OCI-LY1 (cell line): ENCODE results near the gene GXYLT1.

Experiments
- H2AFZ ChIP-seq: fragments of 200-600 bp; sonication (generic), shearing (Covaris generic); 2 replicates; pipeline ENCODE4 v1.6.0; 2014; ENCODE audit warnings: antibody characterized with exemption, mild to moderate bottlenecking, low read length
- H3F3A ChIP-seq: fragments of 200-600 bp; sonication (generic), shearing (Covaris generic); 2 replicates; pipeline ENCODE4 v1.6.0; 2014; ENCODE audit warnings: mild to moderate bottlenecking, antibody characterized with exemption, low read length, moderate library complexity; ENCODE audit not compliant: insufficient read depth
- H3K27ac ChIP-seq: fragments of 200-600 bp; sonication (generic); 2 replicates; pipeline ENCODE4 v1.5.1; 2014; ENCODE audit warnings: low read length, mixed run types, mild to moderate bottlenecking, low read depth; ENCODE audit not compliant: poor library complexity, severe bottlenecking
- H3K27me3 ChIP-seq: fragments of 200-600 bp; sonication (generic); 2 replicates; pipeline ENCODE4 v1.6.0; 2014; ENCODE audit warnings: antibody characterized with exemption, mild to moderate bottlenecking, low read length, moderate library complexity; ENCODE audit not compliant: insufficient read depth
- H3K36me3 ChIP-seq: fragments of 200-600 bp; sonication (generic); 2 replicates; pipeline ENCODE4 v1.6.1; 2014; ENCODE audit warnings: mild to moderate bottlenecking, antibody characterized with exemption, low read length, moderate library complexity, mixed read lengths; ENCODE audit not compliant: insufficient read depth
- H3K4me1 ChIP-seq: fragments of 200-600 bp; sonication (generic); 2 replicates; pipeline ENCODE4 v1.5.1; 2014; ENCODE audit warnings: mild to moderate bottlenecking, low read length, moderate library complexity; ENCODE audit not compliant: insufficient read depth, severe bottlenecking
- H3K4me2 ChIP-seq: fragments of 200-600 bp; sonication (generic), shearing (Covaris generic); 2 replicates; pipeline ENCODE4 v1.6.1; 2014; ENCODE audit warnings: low read length
- H3K4me3 ChIP-seq: fragments of 200-600 bp; sonication (generic); 2 replicates; pipeline ENCODE4 v1.5.1; 2014; ENCODE audit warnings: low read length, low read depth, mild to moderate bottlenecking, mixed read lengths; ENCODE audit not compliant: poor library complexity, severe bottlenecking
- H3K79me2 ChIP-seq: fragments of 200-600 bp; shearing (Covaris generic); 2 replicates; pipeline ENCODE4 v1.6.1; 2016; ENCODE audit warnings: mixed run types, low read length, mixed read lengths; ENCODE audit not compliant: insufficient read depth
- H3K9ac ChIP-seq: fragments of 200-600 bp; sonication (generic), shearing (Covaris generic); 2 replicates; pipeline ENCODE4 v1.6.1; 2014; ENCODE audit warnings: mild to moderate bottlenecking, low read length, mixed read lengths
- H3K9me2 ChIP-seq: fragments of 200-600 bp; sonication (generic), shearing (Covaris generic); 2 replicates; pipeline ENCODE4 v1.6.1; 2014; ENCODE audit warnings: low read depth, mild to moderate bottlenecking, low read length, mixed read lengths
- H3K9me3 ChIP-seq: fragments of 200-600 bp; shearing (Covaris generic); 2 replicates; pipeline ENCODE4 v1.6.1; 2014; ENCODE audit warnings: low read length, mixed read lengths
- H4K20me1 ChIP-seq: fragments of 200-600 bp; sonication (generic), shearing (Covaris generic); 2 replicates; pipeline ENCODE4 v1.6.0; 2016; ENCODE audit warnings: mild to moderate bottlenecking, low read length; ENCODE audit not compliant: insufficient read depth
- CTCF ChIP-seq: fragments of 200-600 bp; sonication (generic), shearing (Covaris generic); IDR thresholded peaks from 2 replicates; pipeline ENCODE4 v1.5.1; 2017; ENCODE audit warnings: mild to moderate bottlenecking, antibody characterized with exemption, low read length, moderate library complexity, mixed read lengths
- EZH2 ChIP-seq: fragments of 200-600 bp; sonication (generic), shearing (Covaris generic); IDR thresholded peaks from 2 replicates; pipeline ENCODE4 v1.8.0; 2017; ENCODE audit warnings: borderline replicate concordance, mixed run types, mild to moderate bottlenecking, antibody characterized with exemption, low read length, moderate library complexity, mixed read lengths

Gene GXYLT1

DNA sequence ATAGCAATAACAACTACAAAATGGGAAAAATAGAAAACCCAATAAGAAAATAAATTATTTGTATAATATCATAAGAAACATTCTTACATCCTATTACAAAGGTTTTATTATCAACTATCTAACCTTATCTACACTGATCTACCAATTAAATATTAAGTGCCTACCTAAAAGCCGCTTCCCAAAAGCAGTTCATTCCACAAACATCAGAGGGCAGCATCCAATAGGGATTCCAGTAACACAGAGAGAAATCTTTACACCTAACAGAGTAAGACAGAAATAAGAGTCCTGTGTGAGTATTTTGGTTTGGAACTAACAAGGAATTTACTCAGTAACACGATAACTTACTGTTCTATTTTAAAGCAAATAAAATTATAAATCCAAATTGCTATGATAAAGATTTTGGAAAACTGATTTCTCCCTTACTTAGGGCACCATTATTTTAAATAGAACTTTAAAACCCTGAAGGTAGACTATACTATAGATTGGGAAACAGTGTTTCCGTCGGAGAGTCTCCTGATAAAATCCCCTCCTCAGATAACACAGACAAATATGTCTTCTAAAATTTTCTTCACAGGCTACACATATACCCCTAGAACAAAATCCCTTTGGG lies 15.0 kb downstream of the GXYLT1 start:
- H4K20me1 ChIP-seq: no peaks in the 10 kb centered on the region
- H3K79me2 ChIP-seq: peaks cover 88% of the 10 kb centered on the region
- H2AFZ ChIP-seq: no peak overlapping the region
- H3K9me3 ChIP-seq: no peaks in the 10 kb centered on the region
- peaks cover 44% of the 10 kb centered on the region for H3K4me1 ChIP-seq
- no peak overlapping the region for H3K4me2 ChIP-seq
- peaks cover 3% of the 10 kb centered on the region; the same call in 1 of the 2 replicates for H3K36me3 ChIP-seq
- H3K4me3 ChIP-seq: no peak overlapping the region
- TF ChIP-seq EZH2: no peak
- TF ChIP-seq CTCF: peak; percentile 52
- no peak overlapping the region for H3K9ac ChIP-seq
- no peaks in the 10 kb centered on the region for H3K27me3 ChIP-seq
- no peak overlapping the region for H3K27ac ChIP-seq
- H3F3A ChIP-seq: no peaks in the 10 kb centered on the region
- no peaks in the 10 kb centered on the region for H3K9me2 ChIP-seq

GRCh38 chr12:42128888-42129287 lies 15.8 kb downstream of the GXYLT1 start:
- H4K20me1 ChIP-seq: no peaks in the 10 kb centered on the region
- no peak overlapping the region for H3K27ac ChIP-seq
- H3F3A ChIP-seq: no peaks in the 10 kb centered on the region
- no peaks in the 10 kb centered on the region; the same call in 1 of the 2 replicates for H3K36me3 ChIP-seq
- H3K4me3 ChIP-seq: no peak overlapping the region
- TF ChIP-seq CTCF (no peak), EZH2 (no peak)
- H3K4me1 ChIP-seq: peaks cover 45% of the 10 kb centered on the region
- H3K79me2 ChIP-seq: peaks cover 89% of the 10 kb centered on the region
- no peak overlapping the region for H2AFZ ChIP-seq
- H3K9me3 ChIP-seq: no peaks in the 10 kb centered on the region
- H3K9ac ChIP-seq: no peak overlapping the region
- no peak overlapping the region for H3K4me2 ChIP-seq
- no peaks in the 10 kb centered on the region for H3K27me3 ChIP-seq
- no peaks in the 10 kb centered on the region for H3K9me2 ChIP-seq

DNA sequence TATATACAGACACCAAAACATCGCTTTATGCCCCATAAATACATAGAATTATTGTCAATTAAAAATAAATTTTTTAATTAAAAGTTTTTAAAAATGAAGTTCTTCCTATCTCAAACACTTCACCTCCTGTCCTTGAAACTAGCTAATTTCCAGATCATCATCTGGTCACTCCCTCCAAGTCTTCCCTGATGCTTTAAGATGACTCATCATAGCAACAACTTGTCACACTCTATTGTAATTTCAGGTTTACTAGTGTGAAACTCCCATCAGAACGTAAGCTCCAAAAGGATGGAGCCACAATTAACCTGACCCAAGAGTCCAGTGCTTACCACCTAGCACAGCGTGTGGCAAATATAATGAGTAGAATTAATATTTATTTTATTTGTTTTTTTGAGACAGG lies 16.3 kb downstream of the GXYLT1 start:
- Histone ChIP-seq H3K4me1 (peaks cover 45% of the 10 kb centered on the region), H3K4me2 (no peak overlapping the region), H3F3A (no peaks in the 10 kb centered on the region), H3K36me3 (no peaks in the 10 kb centered on the region; the same call in 1 of the 2 replicates), H3K27ac (no peak overlapping the region), H2AFZ (no peak overlapping the region), H3K9ac (no peak overlapping the region), H3K9me2 (no peaks in the 10 kb centered on the region), H3K9me3 (no peaks in the 10 kb centered on the region), H3K27me3 (no peaks in the 10 kb centered on the region), H3K4me3 (no peak overlapping the region), H3K79me2 (peaks cover 89% of the 10 kb centered on the region), H4K20me1 (no peaks in the 10 kb centered on the region)
- TF ChIP-seq EZH2 (no peak), CTCF (no peak)
